ENCODE measurements around the gene CHERP. TPM values are rescaled to one million over a fixed set of nuclear protein-coding genes. Genes with fewer than 3 reads are reported as not detected.

Gene CHERP
- total and polyA plus RNA-seq, 2 of the 13 experiments (the other 11 are each of a cell fraction or from before 2014, with no cell fraction given), result 4.3 to 5.4 TPM

DNA sequence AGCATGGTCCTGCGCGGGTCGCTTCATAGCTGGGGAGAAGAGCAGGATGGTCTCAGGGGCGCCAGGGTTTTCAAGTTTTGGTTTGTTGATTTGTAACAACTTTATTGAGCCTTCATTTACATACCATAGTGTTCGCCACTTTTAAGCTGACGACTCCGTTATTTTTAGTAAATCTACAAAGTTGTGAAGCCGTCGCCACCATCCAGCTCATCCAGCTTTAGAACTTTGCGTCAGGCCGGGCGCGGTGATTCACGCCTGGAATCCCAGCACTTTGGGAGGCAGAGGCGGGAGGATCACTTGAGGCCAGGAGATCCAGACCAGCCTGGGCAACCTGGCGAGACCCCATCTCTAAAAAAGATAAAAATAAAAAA is 45.6 kb downstream of the CHERP start (continued):
- TF ChIP-seq, protein P1, sequence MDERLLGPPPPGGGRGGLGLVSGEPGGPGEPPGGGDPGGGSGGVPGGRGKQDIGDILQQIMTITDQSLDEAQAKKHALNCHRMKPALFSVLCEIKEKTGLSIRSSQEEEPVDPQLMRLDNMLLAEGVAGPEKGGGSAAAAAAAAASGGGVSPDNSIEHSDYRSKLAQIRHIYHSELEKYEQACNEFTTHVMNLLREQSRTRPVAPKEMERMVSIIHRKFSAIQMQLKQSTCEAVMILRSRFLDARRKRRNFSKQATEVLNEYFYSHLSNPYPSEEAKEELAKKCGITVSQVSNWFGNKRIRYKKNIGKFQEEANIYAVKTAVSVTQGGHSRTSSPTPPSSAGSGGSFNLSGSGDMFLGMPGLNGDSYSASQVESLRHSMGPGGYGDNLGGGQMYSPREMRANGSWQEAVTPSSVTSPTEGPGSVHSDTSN (CRISPR knock-in tag; IDR thresholded peaks at IDR 0.05), result no peak
- no peak for TF ChIP-seq POGZ (CRISPR knock-in tag; IDR thresholded peaks at IDR 0.05)

DNA sequence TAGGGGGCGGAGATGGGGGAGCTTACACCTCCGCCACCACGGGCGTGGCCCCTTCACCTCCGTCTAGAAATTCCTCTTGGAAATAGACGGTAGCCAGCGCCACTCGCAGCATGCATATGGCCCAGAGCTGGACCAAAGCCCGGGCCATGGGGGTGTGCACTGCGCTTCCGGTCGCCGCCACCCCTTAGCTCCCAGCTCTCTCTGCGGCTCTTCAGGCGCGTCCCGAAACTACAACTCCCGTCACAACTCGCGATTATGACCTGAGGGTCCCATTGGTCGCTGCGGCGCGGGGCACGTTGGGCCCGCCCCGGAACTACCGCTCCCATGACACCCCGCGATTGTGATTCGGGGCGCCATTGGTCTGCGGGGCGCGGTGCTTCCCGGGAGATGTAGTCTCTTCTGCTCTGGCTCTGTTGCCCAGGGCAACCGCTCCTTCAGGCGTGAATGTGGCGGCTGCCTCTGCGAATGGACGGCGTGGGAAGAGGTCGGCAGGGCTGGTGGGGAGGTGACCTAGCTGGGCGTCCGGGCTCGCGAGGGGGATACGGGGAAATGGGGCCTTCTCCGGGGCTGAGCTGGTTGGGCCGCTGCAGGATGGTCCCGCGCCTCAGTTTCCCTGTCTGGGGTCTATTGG is 46.1 kb downstream of the CHERP start, which contains the start of the genes C19orf44 and CALR3:
Gene C19orf44, plus strand, starts transcription at position 413 of the 631 bp plus-strand sequence. CDS start 4,399 bp downstream, outside the sequence.
Gene CALR3, minus strand, starts transcription at position 186 of the 631 bp plus-strand sequence. Its CDS starts 38 bp downstream, at position 148.
- in situ Hi-C loops (cut with HindIII; ENCODE audit: extremely low pct_ligation_motif_present, low pct_unique_long_range_greater_than_20kb), result no loop called here
- DNase-seq (ENCODE audit: low spot score) (peak; percentile 96), FAIRE-seq (peak; percentile 56), ATAC-seq (peak; percentile 96)
- Histone ChIP-seq H3K9ac (ENCODE audit: insufficient read depth, low read depth, low read length) (peak within 1 kb of the TSS; percentile 67), H3K9me3 (ENCODE audit: low read length) (no peaks in the 10 kb centered on the region), H3K27ac (ENCODE audit: extremely low read length, insufficient read depth, low read length) (peak within 1 kb of the TSS; percentile 85), H3K36me3 (replicated peaks in 1 of 2; ENCODE audit: control insufficient read depth in 1 of 2, insufficient read depth in 2 of 2, low read length in 2 of 2) (peaks cover 3 to 6% of the 10 kb centered on the region in 2 experiments; a peak in 3 of 5 replicates), H3K27me3 (ENCODE audit: control insufficient read depth in 1 of 2, insufficient read depth in 2 of 2, low read length in 2 of 2) (no peaks in the 10 kb centered on the region), H4K20me1 (ENCODE audit: insufficient read depth, low read length) (no peaks in the 10 kb centered on the region), H2AFZ (ENCODE audit: low read length) (no peak within 1 kb of the TSS), H3K79me2 (ENCODE audit: insufficient read depth, low read length) (peaks cover 19% of the 10 kb centered on the region), H3K4me3 (replicated peaks in 1 of 3; ENCODE audit: insufficient read depth in 1 of 3, low read depth in 2 of 3, low read length in 3 of 3) (peak within 1 kb of the TSS; percentile 79 to 86 (median 84)), H3K4me1 (ENCODE audit: insufficient read depth, low read length) (peaks cover 69% of the 10 kb centered on the region), H3K4me2 (ENCODE audit: low read depth, low read length) (peak within 1 kb of the TSS; percentile 86)
- intact Hi-C loops (cut with micrococcal nuclease; ENCODE audit: unreplicated experiment), result loop anchor here (2.0 to 10.0 kb wide), 2 partner anchors 31 to 51 kb away; no protein-coding TSS in a partner anchor
- ChIA-PET POLR2A (interaction anchor here (0.6 to 1.5 kb wide), 10 partner anchors 25 to 164 kb away, joined by 3 to 10 read pairs (median 3); partner anchors contain the start of gene SMIM7), CTCF (ENCODE audit: low intra/inter-chr PET ratio, low total read pairs) (no interaction called here)
- whole genome bisulfite sequencing (ENCODE audit: low lambda C conversion rate), result 55% methylated on average over 4 of the region's 52 CpGs
- BruUV-seq (replicated peaks), result no TSS peak
- TF ChIP-seq, protein P2, sequence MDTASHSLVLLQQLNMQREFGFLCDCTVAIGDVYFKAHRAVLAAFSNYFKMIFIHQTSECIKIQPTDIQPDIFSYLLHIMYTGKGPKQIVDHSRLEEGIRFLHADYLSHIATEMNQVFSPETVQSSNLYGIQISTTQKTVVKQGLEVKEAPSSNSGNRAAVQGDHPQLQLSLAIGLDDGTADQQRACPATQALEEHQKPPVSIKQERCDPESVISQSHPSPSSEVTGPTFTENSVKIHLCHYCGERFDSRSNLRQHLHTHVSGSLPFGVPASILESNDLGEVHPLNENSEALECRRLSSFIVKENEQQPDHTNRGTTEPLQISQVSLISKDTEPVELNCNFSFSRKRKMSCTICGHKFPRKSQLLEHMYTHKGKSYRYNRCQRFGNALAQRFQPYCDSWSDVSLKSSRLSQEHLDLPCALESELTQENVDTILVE (CRISPR knock-in tag; IDR thresholded peaks at IDR 0.05), result peak; percentile 71; the same call in 1 of the 2 replicates
- TF ChIP-seq, protein P3, sequence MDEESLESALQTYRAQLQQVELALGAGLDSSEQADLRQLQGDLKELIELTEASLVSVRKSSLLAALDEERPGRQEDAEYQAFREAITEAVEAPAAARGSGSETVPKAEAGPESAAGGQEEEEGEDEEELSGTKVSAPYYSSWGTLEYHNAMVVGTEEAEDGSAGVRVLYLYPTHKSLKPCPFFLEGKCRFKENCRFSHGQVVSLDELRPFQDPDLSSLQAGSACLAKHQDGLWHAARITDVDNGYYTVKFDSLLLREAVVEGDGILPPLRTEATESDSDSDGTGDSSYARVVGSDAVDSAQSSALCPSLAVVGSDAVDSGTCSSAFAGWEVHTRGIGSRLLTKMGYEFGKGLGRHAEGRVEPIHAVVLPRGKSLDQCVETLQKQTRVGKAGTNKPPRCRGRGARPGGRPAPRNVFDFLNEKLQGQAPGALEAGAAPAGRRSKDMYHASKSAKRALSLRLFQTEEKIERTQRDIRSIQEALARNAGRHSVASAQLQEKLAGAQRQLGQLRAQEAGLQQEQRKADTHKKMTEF (CRISPR knock-in tag; IDR thresholded peaks at IDR 0.05), result peak; percentile 82
- TF ChIP-seq ZMYM4 (CRISPR knock-in tag; IDR thresholded peaks at IDR 0.05) (peak; percentile 56; the same call in 1 of the 2 replicates), ZNF350 (CRISPR knock-in tag; IDR thresholded peaks at IDR 0.05; ENCODE audit: borderline replicate concordance, low read depth) (peak; percentile 94; the same call in 1 of the 2 replicates), ZNF430 (CRISPR knock-in tag; IDR thresholded peaks at IDR 0.05) (no peak; the same call in 1 of the 2 replicates), TEAD3 (CRISPR knock-in tag; optimal IDR thresholded peaks at IDR 0.05; ENCODE audit: borderline replicate concordance) (peak; percentile 52), ZNF235 (CRISPR knock-in tag; IDR thresholded peaks at IDR 0.05; ENCODE audit: borderline replicate concordance) (0 out of 2 replicates have a peak, but pooled peaks have one; percentile 14), RFXAP (CRISPR knock-in tag; IDR thresholded peaks at IDR 0.05; ENCODE audit: borderline replicate concordance) (peak; percentile 79; the same call in 1 of the 2 replicates), JARID2 (CRISPR knock-in tag; IDR thresholded peaks at IDR 0.05; ENCODE audit: insufficient replicate concordance) (peak; percentile 24), FOXJ3 (CRISPR knock-in tag; IDR thresholded peaks at IDR 0.05; ENCODE audit: borderline replicate concordance) (no peak), ZNF556 (CRISPR knock-in tag; IDR thresholded peaks at IDR 0.05; ENCODE audit: borderline replicate concordance) (peak; percentile 39; the same call in 1 of the 2 replicates), FOSL2 (CRISPR knock-in tag; IDR thresholded peaks at IDR 0.05) (peak; percentile 35; the same call in 1 of the 2 replicates)
- TF ChIP-seq, protein P4, sequence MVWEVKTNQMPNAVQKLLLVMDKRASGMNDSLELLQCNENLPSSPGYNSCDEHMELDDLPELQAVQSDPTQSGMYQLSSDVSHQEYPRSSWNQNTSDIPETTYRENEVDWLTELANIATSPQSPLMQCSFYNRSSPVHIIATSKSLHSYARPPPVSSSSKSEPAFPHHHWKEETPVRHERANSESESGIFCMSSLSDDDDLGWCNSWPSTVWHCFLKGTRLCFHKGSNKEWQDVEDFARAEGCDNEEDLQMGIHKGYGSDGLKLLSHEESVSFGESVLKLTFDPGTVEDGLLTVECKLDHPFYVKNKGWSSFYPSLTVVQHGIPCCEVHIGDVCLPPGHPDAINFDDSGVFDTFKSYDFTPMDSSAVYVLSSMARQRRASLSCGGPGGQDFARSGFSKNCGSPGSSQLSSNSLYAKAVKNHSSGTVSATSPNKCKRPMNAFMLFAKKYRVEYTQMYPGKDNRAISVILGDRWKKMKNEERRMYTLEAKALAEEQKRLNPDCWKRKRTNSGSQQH (CRISPR knock-in tag; IDR thresholded peaks at IDR 0.05; ENCODE audit: low read depth), result 0 out of 2 replicates have a peak, but pooled peaks have one; percentile 70
- TF ChIP-seq, protein P5, sequence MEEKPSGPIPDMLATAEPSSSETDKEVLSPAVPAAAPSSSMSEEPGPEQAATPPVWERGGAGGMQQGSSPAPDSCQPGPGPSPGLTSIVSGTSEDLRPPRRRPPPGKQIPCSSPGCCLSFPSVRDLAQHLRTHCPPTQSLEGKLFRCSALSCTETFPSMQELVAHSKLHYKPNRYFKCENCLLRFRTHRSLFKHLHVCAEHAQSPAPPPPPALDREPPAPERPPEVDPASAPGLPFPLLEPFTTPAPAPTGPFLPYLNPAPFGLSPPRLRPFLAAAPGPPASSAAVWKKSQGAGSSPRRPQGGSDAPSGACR (CRISPR knock-in tag; IDR thresholded peaks at IDR 0.05), result peak; percentile 76; the same call in 1 of the 2 replicates

All from HepG2 (cell line).